Osteoblast (primary cell): ENCODE measurements around the gene VAMP8. TPM values are rescaled to one million over a fixed set of nuclear protein-coding genes. Genes with fewer than 3 reads are reported as not detected.

Experiments used
- DNase-seq: peaks from one replicate; pipeline ENCODE4 v3.0.0; 2011; ENCODE audit warnings: low spot score, mixed read lengths; ENCODE audit not compliant: insufficient read length; ENCODE audit errors: missing footprints
- H2AFZ ChIP-seq: 2 replicates; pipeline ENCODE4 v1.6.0; 2011; ENCODE audit warnings: mild to moderate bottlenecking, low read length
- H3K27ac ChIP-seq: 2 replicates; pipeline ENCODE4 v1.5.1; 2011; ENCODE audit warnings: mild to moderate bottlenecking, low read depth, low read length, moderate library complexity
- H3K27me3 ChIP-seq: 2 replicates; pipeline ENCODE4 v1.6.0; 2012; ENCODE audit warnings: mild to moderate bottlenecking, control low read depth, inconsistent platforms, low read length, moderate library complexity; ENCODE audit not compliant: insufficient read depth
- H3K36me3 ChIP-seq: 2 replicates; pipeline ENCODE4 v1.5.1; 2011; ENCODE audit warnings: mild to moderate bottlenecking, low read length, control low read depth, moderate library complexity; ENCODE audit not compliant: insufficient read depth
- H3K4me1 ChIP-seq: 2 replicates; pipeline ENCODE4 v1.5.1; 2011; ENCODE audit warnings: mild to moderate bottlenecking, low read length, control low read depth, moderate library complexity; ENCODE audit not compliant: insufficient read depth
- H3K4me2 ChIP-seq: 2 replicates; pipeline ENCODE4 v1.6.0; 2011; ENCODE audit warnings: mild to moderate bottlenecking, low read length; ENCODE audit not compliant: insufficient read depth
- H3K4me3 ChIP-seq: fragments of 200-600 bp; sonication (generic); 3 replicates; pipeline ENCODE4 v1.5.1; 2012; ENCODE audit warnings: mild to moderate bottlenecking, low read length, inconsistent platforms; ENCODE audit not compliant: insufficient read depth
- H3K79me2 ChIP-seq: 2 replicates; pipeline ENCODE4 v1.6.0; 2012; ENCODE audit warnings: mild to moderate bottlenecking, low read length, control low read depth, inconsistent platforms; ENCODE audit not compliant: insufficient read depth
- H3K9me3 ChIP-seq: 2 replicates; pipeline ENCODE4 v1.5.1; 2011; ENCODE audit warnings: low read depth, low read length, control low read depth
- H4K20me1 ChIP-seq: 2 replicates; pipeline ENCODE4 v1.6.0; 2012; ENCODE audit warnings: mild to moderate bottlenecking, low read length, control low read depth; ENCODE audit not compliant: insufficient read depth
- CTCF ChIP-seq: IDR thresholded peaks from 2 replicates; pipeline ENCODE4 v1.5.1; 2011; ENCODE audit warnings: mild to moderate bottlenecking, low read depth, low read length, moderate library complexity; ENCODE audit errors: extremely low read depth
- total RNA-seq: library from RNA; depleted of rRNA; stranded (reverse); fragments of >200 nt; gene quantifications from 2 replicates; pipeline ENCODE4 v1.2.3, GENCODE V29; 2012

Gene VAMP8
- total RNA-seq, 1 donor: 2.5 TPM

DNA sequence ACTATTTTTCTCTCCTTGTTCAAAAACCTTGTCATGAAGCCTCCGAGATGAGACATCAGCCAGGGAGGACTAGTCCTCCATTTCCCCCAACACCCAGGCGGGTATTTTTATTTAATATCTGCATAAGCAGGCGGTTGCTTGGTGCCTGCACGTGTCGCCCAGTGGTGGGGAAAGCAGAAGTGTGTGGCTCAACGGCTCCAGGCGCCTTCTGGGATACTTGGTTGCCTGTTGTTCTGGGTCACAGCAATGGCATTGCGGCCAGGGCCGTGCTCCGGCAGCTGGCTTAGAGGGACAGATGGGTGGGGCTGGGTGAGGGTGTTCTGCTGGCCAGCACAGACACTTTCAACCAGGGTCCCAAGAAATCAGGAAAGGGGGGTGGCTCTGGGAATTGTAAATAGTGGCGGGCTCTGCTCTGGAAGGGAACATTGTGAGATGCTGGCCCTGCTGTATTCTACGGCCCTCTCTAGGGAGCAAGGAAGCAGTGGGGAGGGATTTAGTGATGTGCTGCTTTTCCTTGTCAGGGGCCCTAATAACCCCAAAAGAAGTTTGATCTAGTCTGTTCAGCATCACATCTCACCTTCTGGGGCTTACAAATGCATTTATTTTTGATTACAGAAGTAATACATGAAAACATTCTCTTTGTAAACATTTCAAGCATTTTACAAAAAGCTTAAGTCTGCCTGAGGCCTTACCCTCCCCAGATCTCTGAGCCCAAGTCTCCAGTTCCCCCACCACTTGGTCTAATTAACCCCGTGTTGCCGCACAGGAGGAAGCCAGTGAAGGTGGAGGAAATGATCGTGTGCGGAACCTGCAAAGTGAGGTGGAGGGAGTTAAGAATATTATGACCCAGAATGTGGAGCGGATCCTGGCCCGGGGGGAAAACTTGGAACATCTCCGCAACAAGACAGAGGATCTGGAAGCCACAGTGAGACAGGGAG is 1.1 kb downstream of the VAMP8 start:
- H3K36me3 ChIP-seq: no peaks in the 10 kb centered on the region
- no peak overlapping the region for H3K27ac ChIP-seq
- peak overlapping the region; percentile 15 for H2AFZ ChIP-seq
- DNase-seq: peak; percentile 39
- no peaks in the 10 kb centered on the region for H4K20me1 ChIP-seq
- TF ChIP-seq CTCF: no peak
- no peaks in the 10 kb centered on the region for H3K9me3 ChIP-seq
- no peaks in the 10 kb centered on the region for H3K4me1 ChIP-seq
- peaks cover 3% of the 10 kb centered on the region for H3K27me3 ChIP-seq
- H3K4me3 ChIP-seq: no peak overlapping the region
- H3K4me2 ChIP-seq: no peak overlapping the region
- H3K79me2 ChIP-seq: no peaks in the 10 kb centered on the region

DNA sequence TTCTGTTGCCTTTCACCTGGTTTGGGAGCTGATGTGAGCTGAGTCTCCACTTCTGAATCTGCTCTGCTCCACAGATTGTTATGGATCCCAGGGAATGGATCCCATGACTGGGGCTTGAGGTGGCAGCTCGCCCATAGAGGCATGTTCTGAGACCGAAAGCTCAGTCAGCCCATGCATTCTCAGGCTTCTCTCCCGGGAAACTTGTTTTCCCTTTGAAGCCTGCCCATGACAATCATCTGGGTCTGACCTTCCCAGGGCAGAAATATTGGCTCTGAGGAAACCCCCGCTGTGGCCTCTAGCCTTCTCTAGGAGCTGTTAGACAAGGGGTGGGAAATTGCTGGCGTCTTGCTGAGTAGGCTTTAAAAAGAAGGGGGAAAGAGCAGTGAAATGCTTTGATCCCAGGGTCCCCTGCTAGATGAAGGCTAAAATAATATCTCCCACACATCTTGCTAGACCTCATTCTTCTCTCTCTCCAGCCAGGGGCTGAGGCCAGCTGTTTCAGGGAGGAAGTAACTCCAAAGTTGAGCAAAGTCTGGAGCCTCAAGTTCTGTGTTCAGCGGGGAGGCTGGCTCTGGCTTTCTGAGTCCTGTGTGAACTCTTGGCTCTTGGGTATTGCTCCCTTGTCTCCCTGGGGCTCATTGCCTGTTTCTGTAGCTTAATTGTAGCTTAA is 2.0 kb downstream of the VAMP8 start:
- peaks cover 3% of the 10 kb centered on the region for H3K4me1 ChIP-seq
- H2AFZ ChIP-seq: peak overlapping the region; percentile 18
- H4K20me1 ChIP-seq: no peaks in the 10 kb centered on the region
- TF ChIP-seq CTCF: no peak
- H3K4me3 ChIP-seq: no peak overlapping the region
- no peaks in the 10 kb centered on the region for H3K9me3 ChIP-seq
- peak; percentile 72 for DNase-seq
- no peaks in the 10 kb centered on the region for H3K36me3 ChIP-seq
- H3K27me3 ChIP-seq: peaks cover 3% of the 10 kb centered on the region
- no peaks in the 10 kb centered on the region for H3K79me2 ChIP-seq
- no peak overlapping the region for H3K4me2 ChIP-seq
- H3K27ac ChIP-seq: no peak overlapping the region

DNA sequence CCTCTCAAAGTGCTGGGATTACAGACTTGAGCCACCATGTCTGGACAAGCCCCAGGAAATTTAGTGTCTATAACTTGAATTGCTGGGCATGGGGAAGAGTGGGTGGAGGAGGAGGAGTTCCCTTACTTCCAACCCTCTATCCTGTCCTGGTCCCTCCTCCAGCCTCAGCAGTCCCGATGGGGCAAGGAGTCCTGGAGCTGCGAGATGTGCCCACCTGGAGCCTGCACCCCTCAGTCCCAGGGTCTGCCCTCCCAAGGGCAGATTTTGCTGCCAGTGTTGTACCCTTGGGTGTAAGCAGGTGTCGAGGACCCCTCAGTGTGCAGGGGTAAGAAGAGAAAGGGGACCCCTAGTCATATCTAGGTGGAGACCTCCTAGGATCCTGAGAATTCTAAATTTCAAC is 2.8 kb downstream of the VAMP8 start:
- peaks cover 10% of the 10 kb centered on the region for H3K4me1 ChIP-seq
- DNase-seq: peak; percentile 74
- H3K27me3 ChIP-seq: peaks cover 3% of the 10 kb centered on the region
- no peaks in the 10 kb centered on the region for H3K36me3 ChIP-seq
- H3K79me2 ChIP-seq: peaks cover under 1% of the 10 kb centered on the region
- H3K4me2 ChIP-seq: no peak overlapping the region
- no peaks in the 10 kb centered on the region for H3K9me3 ChIP-seq
- no peak overlapping the region for H3K4me3 ChIP-seq
- H4K20me1 ChIP-seq: no peaks in the 10 kb centered on the region
- H3K27ac ChIP-seq: no peak overlapping the region
- no peak overlapping the region for H2AFZ ChIP-seq
- no peak for TF ChIP-seq CTCF

- Histone ChIP-seq H3K4me1 (peaks cover 20% of the 10 kb centered on the region), H4K20me1 (no peaks in the 10 kb centered on the region), H3K9me3 (no peaks in the 10 kb centered on the region), H3K4me3 (no peak overlapping the region), H2AFZ (no peak overlapping the region), H3K36me3 (no peaks in the 10 kb centered on the region), H3K27ac (no peak overlapping the region), H3K79me2 (peaks cover 7% of the 10 kb centered on the region), H3K27me3 (peaks cover 3% of the 10 kb centered on the region), H3K4me2 (no peak overlapping the region)
- peak; percentile 56 for DNase-seq
- no peak for TF ChIP-seq CTCF
Measured at GRCh38 chr2:85582492-85582891, 5.1 kb downstream of the VAMP8 start.
